Measurements from ENCODE around the gene RSBN1L. TPM values are rescaled to one million over a fixed set of nuclear protein-coding genes. Genes with fewer than 3 reads are reported as not detected.

The RSBN1L gene
- total and polyA plus RNA-seq, 5 donors from 2014 or later, result 7.3 to 31.8 (median 8.2) TPM

Other genes starting within 250 kb of the RSBN1L start
- 15.8 TPM for gene PTPN12, start 159.2 kb upstream of the RSBN1L start, total RNA-seq
- gene PTPN12, start 159.2 kb upstream of the RSBN1L start, polyA plus RNA-seq, result 1 to 10 TPM in 1 of 4 donors, under 1 TPM in 3; 0.41 to 1.2 (median 0.54) TPM
- 5.2 TPM for gene TMEM60, start 102.0 kb downstream of the RSBN1L start, total RNA-seq
- 10 to 100 TPM; 32.3 to 76.0 (median 55.9) TPM for gene TMEM60, start 102.0 kb downstream of the RSBN1L start, polyA plus RNA-seq
- 77.9 TPM for gene PHTF2, start 102.3 kb downstream of the RSBN1L start, total RNA-seq
- gene PHTF2, start 102.3 kb downstream of the RSBN1L start, polyA plus RNA-seq, result 10 to 100 TPM; 25.0 to 32.3 (median 28.7) TPM

Data from CD4-positive, CD25-positive, alpha-beta regulatory T cell (primary cell).